Parathyroid adenoma (tissue), 2 donors: ENCODE results near the gene CNNM3.

Experiments
- H2AFZ ChIP-seq: fragments of 300-600 bp; sonication (generic); one replicate; pipeline ENCODE4 v1.7.0; 2017; ENCODE audit warnings: antibody characterized with exemption, mild to moderate bottlenecking
- H3K27ac ChIP-seq: fragments of 300-600 bp; sonication (generic); one replicate; pipeline ENCODE4 v1.7.0; 2017
- H3K27me3 ChIP-seq: fragments of 300-600 bp; sonication (generic); one replicate; pipeline ENCODE4 v1.7.0; 2017; ENCODE audit warnings: low read length; ENCODE audit not compliant: control insufficient read depth, insufficient read depth
- H3K36me3 ChIP-seq: fragments of 300-600 bp; sonication (generic); one replicate; pipeline ENCODE4 v1.7.0; 2017; ENCODE audit warnings: low read length; ENCODE audit not compliant: control insufficient read depth, insufficient read depth
- H3K4me1 ChIP-seq: fragments of 300-600 bp; sonication (generic); one replicate; pipeline ENCODE4 v1.7.0; 2017; ENCODE audit warnings: control low read depth
- H3K4me2 ChIP-seq: fragments of 300-600 bp; sonication (generic); one replicate; pipeline ENCODE4 v1.7.0; 2017; ENCODE audit warnings: low read length
- H3K4me3 ChIP-seq: fragments of 300-600 bp; sonication (generic); one replicate; pipeline ENCODE4 v1.7.0; 2017; ENCODE audit warnings: low read depth, low read length
- H3K79me2 ChIP-seq: fragments of 300-600 bp; sonication (generic); one replicate; pipeline ENCODE4 v1.7.0; 2017; ENCODE audit warnings: control low read depth
- H3K9ac ChIP-seq: fragments of 300-600 bp; sonication (generic); one replicate; pipeline ENCODE4 v1.7.0; 2017; ENCODE audit warnings: mild to moderate bottlenecking
- H3K9me3 ChIP-seq: fragments of 300-600 bp; sonication (generic); one replicate; pipeline ENCODE4 v1.7.0; 2017; ENCODE audit warnings: low read length; ENCODE audit not compliant: control insufficient read depth
- CTCF ChIP-seq: fragments of 300-600 bp; sonication (generic); IDR thresholded peaks from one replicate; pipeline ENCODE4 v1.7.0; 2017; ENCODE audit warnings: antibody characterized with exemption, mild to moderate bottlenecking
- donor health status: primary hyperparathyroidism.

The CNNM3 gene

GRCh38 chr2:96838345-96839292 lies 22.6 kb downstream of the CNNM3 start:
- Histone ChIP-seq H3K9me3 (no peaks in the 10 kb centered on the region), H3K4me3 (no peak overlapping the region), H3K9ac (no peak overlapping the region), H3K27me3 (no peaks in the 10 kb centered on the region), H2AFZ (peak overlapping the region; percentile 63), H3K4me2 (no peak overlapping the region), H3K79me2 (no peaks in the 10 kb centered on the region), H3K27ac (no peak overlapping the region), H3K36me3 (no peaks in the 10 kb centered on the region), H3K4me1 (peaks cover 19% of the 10 kb centered on the region)
- TF ChIP-seq CTCF = no peak

GRCh38 chr2:96839293-96839874 lies 23.3 kb downstream of the CNNM3 start:
- no peaks in the 10 kb centered on the region for H3K79me2 ChIP-seq
- peaks cover 19% of the 10 kb centered on the region for H3K4me1 ChIP-seq
- no peak overlapping the region for H3K9ac ChIP-seq
- no peaks in the 10 kb centered on the region for H3K9me3 ChIP-seq
- no peak for TF ChIP-seq CTCF
- no peak overlapping the region for H3K27ac ChIP-seq
- H3K4me2 ChIP-seq = no peak overlapping the region
- no peaks in the 10 kb centered on the region for H3K36me3 ChIP-seq
- peak overlapping the region; percentile 63 for H2AFZ ChIP-seq
- no peak overlapping the region for H3K4me3 ChIP-seq
- no peaks in the 10 kb centered on the region for H3K27me3 ChIP-seq

- Histone ChIP-seq H3K4me1 (peaks cover 19% of the 10 kb centered on the region), H3K4me2 (no peak overlapping the region), H3K27me3 (no peaks in the 10 kb centered on the region), H3K4me3 (no peak overlapping the region), H2AFZ (peak overlapping the region; percentile 63), H3K9me3 (no peaks in the 10 kb centered on the region), H3K79me2 (no peaks in the 10 kb centered on the region), H3K9ac (no peak overlapping the region), H3K36me3 (no peaks in the 10 kb centered on the region), H3K27ac (no peak overlapping the region)
- no peak for TF ChIP-seq CTCF
Measured at GRCh38 chr2:96839875-96840850, 24.1 kb downstream of the CNNM3 start.

GRCh38 chr2:96841701-96842495 lies 25.8 kb downstream of the CNNM3 start:
- Histone ChIP-seq H3K9me3 (no peaks in the 10 kb centered on the region), H3K27me3 (no peaks in the 10 kb centered on the region), H3K36me3 (no peaks in the 10 kb centered on the region), H3K79me2 (no peaks in the 10 kb centered on the region), H3K4me3 (no peak overlapping the region), H2AFZ (peak overlapping the region; percentile 54), H3K4me2 (peak overlapping the region; percentile 49), H3K27ac (peak overlapping the region; percentile 49), H3K9ac (no peak overlapping the region), H3K4me1 (peaks cover 19% of the 10 kb centered on the region)
- TF ChIP-seq CTCF = no peak
